LNCaP clone FGC (cell line): ENCODE data around the gene SRRM5.
"Not testable (repeated sequence)": the region's sequence is repeated elsewhere in the genome, so short reads cannot be mapped to it uniquely, and the experiment has no call there.

Experiments used
- DNase-seq: peaks from one replicate; pipeline ENCODE4 v3.0.0-alpha.2; 2011; ENCODE audit warnings: low read depth
- H3K4me3 ChIP-seq: 2 replicates; pipeline ENCODE4 v1.5.1; 2011; ENCODE audit warnings: mild to moderate bottlenecking, low read depth, low read length, control low read depth
- CTCF ChIP-seq: IDR thresholded peaks from 2 replicates; pipeline ENCODE4 v1.5.1; 2012; ENCODE audit warnings: mild to moderate bottlenecking; ENCODE audit not compliant: control insufficient read depth, insufficient read depth; ENCODE audit errors: extremely low read depth

Gene SRRM5

GRCh38 chr19:43634872-43635560 is 23.1 kb downstream of the SRRM5 start:
- DNase-seq = no peak
- H3K4me3 ChIP-seq = no peak overlapping the region
- TF ChIP-seq CTCF = no peak

GRCh38 chr19:43635561-43635940 is 23.7 kb downstream of the SRRM5 start:
- not testable (repeated sequence) for DNase-seq, H3K4me3 ChIP-seq

GRCh38 chr19:43636121-43636683 is 24.3 kb downstream of the SRRM5 start:
- DNase-seq = no peak
- TF ChIP-seq CTCF = no peak
- H3K4me3 ChIP-seq = no peak overlapping the region

GRCh38 chr19:43638214-43638994 is 26.5 kb downstream of the SRRM5 start:
- H3K4me3 ChIP-seq = peak overlapping the region; percentile 49
- no peak for DNase-seq

GRCh38 chr19:43638995-43639518 is 27.2 kb downstream of the SRRM5 start:
- no peak for TF ChIP-seq CTCF
- H3K4me3 ChIP-seq = peak overlapping the region; percentile 49

More at GRCh38 chr19:43638214-43638994, 26.5 kb downstream of the SRRM5 start:
- TF ChIP-seq CTCF = no peak

GRCh38 chr19:43639519-43640423 is 27.9 kb downstream of the SRRM5 start, which contains the start of gene CADM4:
CADM4 (minus strand) TSS chr19:43639850; CDS start chr19:43639790, 60 bp downstream.
- no peak for TF ChIP-seq CTCF
- peak within 1 kb of the TSS; percentile 49 for H3K4me3 ChIP-seq
- no peak for DNase-seq

More at GRCh38 chr19:43638995-43639518, 27.2 kb downstream of the SRRM5 start:
- no peak for DNase-seq
